Loucy (cell line): ENCODE data around the gene TIMM22.
"Not testable (repeated sequence)": the region's sequence is repeated elsewhere in the genome, so short reads cannot be mapped to it uniquely, and the experiment has no call there.

Source experiments
- H2AFZ ChIP-seq: fragments of 200-600 bp; sonication (generic); 2 replicates; pipeline ENCODE4 v1.6.0; 2016; ENCODE audit warnings: antibody characterized with exemption, mild to moderate bottlenecking, low read length, moderate library complexity
- H3F3A ChIP-seq: fragments of 200-600 bp; 2 replicates; pipeline ENCODE4 v1.6.0; 2016; ENCODE audit warnings: antibody characterized with exemption, low read depth, mild to moderate bottlenecking
- H3K27me3 ChIP-seq: fragments of 200-600 bp; sonication (generic); 2 replicates; pipeline ENCODE4 v1.6.1; 2014; ENCODE audit warnings: low read length, mild to moderate bottlenecking; ENCODE audit not compliant: insufficient read depth, poor library complexity, severe bottlenecking
- H3K36me3 ChIP-seq: fragments of 200-600 bp; sonication (generic); 2 replicates; pipeline ENCODE4 v1.6.1; 2016; ENCODE audit warnings: low read length; ENCODE audit not compliant: insufficient read depth
- H3K4me1 ChIP-seq: fragments of 200-600 bp; sonication (generic); 2 replicates; pipeline ENCODE4 v1.5.1; 2014; ENCODE audit warnings: low read length, mild to moderate bottlenecking; ENCODE audit not compliant: insufficient read depth, poor library complexity, severe bottlenecking
- H3K4me2 ChIP-seq: fragments of 200-600 bp; sonication (generic); 2 replicates; pipeline ENCODE4 v1.6.0; 2014; ENCODE audit warnings: antibody characterized with exemption, low read length, low read depth, mild to moderate bottlenecking; ENCODE audit not compliant: poor library complexity, severe bottlenecking
- H3K4me3 ChIP-seq: fragments of 200-600 bp; sonication (generic); 2 replicates; pipeline ENCODE4 v1.5.1; 2014; ENCODE audit warnings: low read length, mild to moderate bottlenecking, mixed read lengths; ENCODE audit not compliant: poor library complexity, severe bottlenecking
- H3K79me2 ChIP-seq: fragments of 200-600 bp; sonication (generic); 2 replicates; pipeline ENCODE4 v1.6.1; 2014; ENCODE audit warnings: low read length; ENCODE audit not compliant: insufficient read depth
- H3K9ac ChIP-seq: fragments of 200-600 bp; sonication (generic); 2 replicates; pipeline ENCODE4 v1.6.0; 2014; ENCODE audit warnings: mild to moderate bottlenecking, low read depth, low read length, moderate library complexity; ENCODE audit not compliant: poor library complexity, severe bottlenecking
- H3K9me2 ChIP-seq: fragments of 200-600 bp; sonication (generic); replicated peaks from 2 replicates; pipeline ENCODE4 v1.6.1; 2016; ENCODE audit warnings: low read depth, low read length, mixed read lengths
- H3K9me3 ChIP-seq: fragments of 200-600 bp; sonication (generic); 2 replicates; pipeline ENCODE4 v1.6.1; 2014; ENCODE audit warnings: mild to moderate bottlenecking, antibody characterized with exemption, low read length, low read depth; ENCODE audit not compliant: insufficient read depth
- H4K20me1 ChIP-seq: fragments of 200-600 bp; sonication (generic); 2 replicates; pipeline ENCODE4 v1.6.0; 2014; ENCODE audit warnings: antibody characterized with exemption, low read length, mild to moderate bottlenecking; ENCODE audit not compliant: insufficient read depth, poor library complexity, severe bottlenecking
- EZH2phosphoT487 ChIP-seq: fragments of 200-600 bp; IDR thresholded peaks from 2 replicates; pipeline ENCODE4 v1.6.1; 2018; ENCODE audit warnings: antibody characterized with exemption, mild to moderate bottlenecking, moderate library complexity, borderline replicate concordance
- TF ChIP-seq, protein P1 (sequence below): fragments of 200-600 bp; sonication (generic); conservative IDR thresholded peaks from 2 replicates; pipeline ENCODE4 v1.5.1; 2014; ENCODE audit warnings: mild to moderate bottlenecking, antibody characterized with exemption, low read length

TIMM22 gene

DNA sequence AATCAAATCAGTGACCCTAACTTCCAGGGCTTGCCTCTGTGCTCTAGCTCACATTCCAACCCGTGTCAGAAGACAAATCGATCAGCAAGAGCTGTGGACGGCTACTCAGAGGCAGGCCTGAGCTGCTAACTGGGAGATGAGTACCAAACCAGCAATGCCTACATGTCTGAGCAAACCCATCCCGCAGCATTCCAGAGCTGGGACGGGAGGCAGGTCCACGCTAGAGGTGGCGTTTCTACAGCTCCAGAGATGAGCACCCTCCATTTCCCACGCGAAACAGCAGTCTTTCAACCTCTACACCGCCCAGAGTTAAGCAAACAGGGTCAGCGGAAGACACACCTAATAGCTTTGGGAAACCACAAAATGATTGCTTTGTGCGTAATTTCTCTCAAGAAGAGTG lies 23.9 kb upstream of the TIMM22 start:
- no peaks in the 10 kb centered on the region for H3K36me3 ChIP-seq
- H3K4me3 ChIP-seq: no peak overlapping the region
- no peak overlapping the region for H3K9ac ChIP-seq
- peaks cover 8% of the 10 kb centered on the region for H3K4me1 ChIP-seq
- TF ChIP-seq, protein P1, sequence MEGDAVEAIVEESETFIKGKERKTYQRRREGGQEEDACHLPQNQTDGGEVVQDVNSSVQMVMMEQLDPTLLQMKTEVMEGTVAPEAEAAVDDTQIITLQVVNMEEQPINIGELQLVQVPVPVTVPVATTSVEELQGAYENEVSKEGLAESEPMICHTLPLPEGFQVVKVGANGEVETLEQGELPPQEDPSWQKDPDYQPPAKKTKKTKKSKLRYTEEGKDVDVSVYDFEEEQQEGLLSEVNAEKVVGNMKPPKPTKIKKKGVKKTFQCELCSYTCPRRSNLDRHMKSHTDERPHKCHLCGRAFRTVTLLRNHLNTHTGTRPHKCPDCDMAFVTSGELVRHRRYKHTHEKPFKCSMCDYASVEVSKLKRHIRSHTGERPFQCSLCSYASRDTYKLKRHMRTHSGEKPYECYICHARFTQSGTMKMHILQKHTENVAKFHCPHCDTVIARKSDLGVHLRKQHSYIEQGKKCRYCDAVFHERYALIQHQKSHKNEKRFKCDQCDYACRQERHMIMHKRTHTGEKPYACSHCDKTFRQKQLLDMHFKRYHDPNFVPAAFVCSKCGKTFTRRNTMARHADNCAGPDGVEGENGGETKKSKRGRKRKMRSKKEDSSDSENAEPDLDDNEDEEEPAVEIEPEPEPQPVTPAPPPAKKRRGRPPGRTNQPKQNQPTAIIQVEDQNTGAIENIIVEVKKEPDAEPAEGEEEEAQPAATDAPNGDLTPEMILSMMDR: no peak
- no peak for TF ChIP-seq EZH2phosphoT487
- H3K9me3 ChIP-seq: no peaks in the 10 kb centered on the region
- no peaks in the 10 kb centered on the region for H3F3A ChIP-seq
- no peaks in the 10 kb centered on the region for H4K20me1 ChIP-seq
- H3K4me2 ChIP-seq: no peak overlapping the region
- no peaks in the 10 kb centered on the region for H3K27me3 ChIP-seq
- no peak overlapping the region for H2AFZ ChIP-seq
- no peaks in the 10 kb centered on the region for H3K79me2 ChIP-seq
- H3K9me2 ChIP-seq: no peaks in the 10 kb centered on the region

- not testable (repeated sequence) for H3K9me3 ChIP-seq, H4K20me1 ChIP-seq, H3F3A ChIP-seq, H2AFZ ChIP-seq, H3K36me3 ChIP-seq, H3K79me2 ChIP-seq, H3K9ac ChIP-seq, H3K4me1 ChIP-seq, H3K4me3 ChIP-seq, H3K27me3 ChIP-seq, H3K9me2 ChIP-seq, H3K4me2 ChIP-seq
Measured at GRCh38 chr17:974778-975177, 22.2 kb upstream of the TIMM22 start.

DNA sequence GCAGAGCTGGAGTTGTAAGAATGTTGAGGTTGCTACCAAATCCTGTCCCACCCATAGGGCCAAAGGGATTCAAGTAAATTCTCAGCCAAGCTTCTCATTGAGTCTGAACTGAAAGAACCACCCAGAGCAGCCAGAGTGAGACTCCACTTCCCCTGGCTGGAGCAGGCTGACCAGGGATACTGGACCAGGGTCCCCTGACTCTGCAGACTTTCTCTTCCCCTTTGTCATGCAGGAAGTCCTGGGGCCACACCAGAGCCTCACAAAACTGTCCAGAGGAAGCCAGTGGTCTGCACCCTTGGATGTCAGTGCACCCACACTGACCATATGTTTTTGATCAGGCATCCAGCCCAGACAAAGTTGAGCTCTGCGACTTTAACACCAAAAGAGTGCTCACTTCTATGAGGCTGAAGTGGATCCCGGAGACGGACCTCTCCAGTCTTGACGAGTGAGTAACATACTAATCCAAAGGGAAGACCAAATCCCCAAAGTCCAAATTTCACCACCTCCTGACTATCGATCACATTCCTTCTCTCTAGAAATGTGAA lies 21.5 kb upstream of the TIMM22 start:
- H3K9me3 ChIP-seq: no peaks in the 10 kb centered on the region
- no peaks in the 10 kb centered on the region for H3K9me2 ChIP-seq
- H2AFZ ChIP-seq: no peak overlapping the region
- TF ChIP-seq EZH2phosphoT487: no peak
- TF ChIP-seq, protein P1: no peak
- no peak overlapping the region for H3K4me3 ChIP-seq
- H3K9ac ChIP-seq: no peak overlapping the region
- H4K20me1 ChIP-seq: no peaks in the 10 kb centered on the region
- peaks cover 12% of the 10 kb centered on the region for H3K4me1 ChIP-seq
- no peaks in the 10 kb centered on the region for H3K79me2 ChIP-seq
- H3K36me3 ChIP-seq: no peaks in the 10 kb centered on the region
- no peak overlapping the region for H3K4me2 ChIP-seq
- no peaks in the 10 kb centered on the region for H3K27me3 ChIP-seq
- no peaks in the 10 kb centered on the region for H3F3A ChIP-seq

GRCh38 chr17:976312-976711 lies 20.6 kb upstream of the TIMM22 start:
- H3K9me2 ChIP-seq: no peaks in the 10 kb centered on the region
- H3K4me3 ChIP-seq: no peak overlapping the region
- H3K36me3 ChIP-seq: no peaks in the 10 kb centered on the region
- no peak overlapping the region for H3K4me2 ChIP-seq
- no peaks in the 10 kb centered on the region for H3K79me2 ChIP-seq
- no peaks in the 10 kb centered on the region for H4K20me1 ChIP-seq
- no peaks in the 10 kb centered on the region for H3F3A ChIP-seq
- no peak overlapping the region for H2AFZ ChIP-seq
- TF ChIP-seq, protein P1: no peak
- no peak for TF ChIP-seq EZH2phosphoT487
- no peak overlapping the region for H3K9ac ChIP-seq
- no peaks in the 10 kb centered on the region for H3K9me3 ChIP-seq
- no peaks in the 10 kb centered on the region for H3K27me3 ChIP-seq
- peaks cover 12% of the 10 kb centered on the region for H3K4me1 ChIP-seq
